IPS-11a (cell line): ENCODE data around the gene TTC23.

ENCODE experiments used
- H3K4me3 ChIP-seq: one replicate; pipeline ENCODE4 v1.5.1; 2013; ENCODE audit warnings: low read depth, low read length, control low read depth

The TTC23 gene, protein sequence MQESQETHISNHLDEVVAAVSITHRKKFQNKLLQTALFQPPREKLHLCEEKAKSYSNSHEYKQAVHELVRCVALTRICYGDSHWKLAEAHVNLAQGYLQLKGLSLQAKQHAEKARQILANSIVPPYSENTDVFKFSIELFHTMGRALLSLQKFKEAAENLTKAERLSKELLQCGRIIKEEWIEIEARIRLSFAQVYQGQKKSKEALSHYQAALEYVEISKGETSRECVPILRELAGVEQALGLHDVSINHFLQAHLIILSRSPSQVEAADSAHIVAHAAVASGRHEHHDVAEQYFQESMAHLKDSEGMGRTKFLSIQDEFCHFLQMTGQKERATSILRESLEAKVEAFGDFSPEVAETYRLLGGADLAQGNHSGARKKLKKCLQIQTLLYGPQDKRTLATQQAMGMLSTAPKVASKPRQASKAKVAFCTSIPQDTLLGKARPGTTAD

DNA sequence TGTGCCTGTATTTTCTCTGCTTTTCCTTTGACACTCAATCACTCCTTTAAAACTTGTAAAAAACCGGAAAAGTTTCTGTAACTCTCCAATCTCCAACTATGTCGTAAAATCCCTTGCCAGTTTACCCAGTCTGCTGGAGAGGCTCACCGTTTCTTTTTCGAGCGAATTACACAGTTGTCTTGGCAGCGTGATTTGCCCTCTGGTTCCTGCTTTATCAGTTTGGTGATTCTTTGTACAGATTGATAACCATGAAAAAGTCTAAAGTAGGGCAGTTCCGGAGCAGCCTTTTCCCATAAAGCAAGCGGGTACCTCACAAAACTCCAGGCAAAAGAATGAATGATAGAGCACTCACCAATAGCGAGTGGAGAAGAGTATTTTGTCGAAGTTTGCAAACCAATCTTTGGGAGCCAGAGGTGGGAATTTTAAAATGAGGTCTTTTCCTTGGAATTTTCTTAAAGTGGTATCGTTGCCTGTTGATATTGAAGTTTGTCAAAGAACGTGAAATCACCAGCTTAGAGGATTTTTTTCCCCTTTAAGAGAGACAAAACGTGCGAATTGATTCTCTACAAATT lies at the start of gene TTC23:
TTC23 (minus strand) TSS at position 312 of the 572 bp plus-strand sequence. CDS start 20,869 bp downstream, outside the sequence.
- H3K4me3 ChIP-seq = peak within 1 kb of the TSS; percentile 85

DNA sequence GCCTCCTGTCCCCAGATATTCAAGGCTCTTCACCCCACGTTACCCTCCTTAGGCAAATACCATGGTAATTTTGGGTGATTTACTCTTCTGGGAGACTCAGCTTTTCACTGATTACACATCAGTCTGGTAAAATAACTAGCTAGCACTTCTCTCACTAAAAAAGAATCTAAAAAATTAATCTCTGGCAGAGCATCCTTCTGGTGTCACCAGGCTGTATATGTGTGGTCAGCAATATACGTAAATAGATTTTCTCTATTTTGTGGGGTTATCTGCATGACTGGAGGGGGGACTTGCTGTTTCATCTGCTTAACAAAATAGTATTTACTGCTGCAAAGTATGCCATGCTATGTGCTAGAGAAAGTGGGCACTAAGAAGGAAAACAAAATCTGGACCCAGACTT lies 47.0 kb upstream of the TTC23 start:
- no peak overlapping the region for H3K4me3 ChIP-seq

DNA sequence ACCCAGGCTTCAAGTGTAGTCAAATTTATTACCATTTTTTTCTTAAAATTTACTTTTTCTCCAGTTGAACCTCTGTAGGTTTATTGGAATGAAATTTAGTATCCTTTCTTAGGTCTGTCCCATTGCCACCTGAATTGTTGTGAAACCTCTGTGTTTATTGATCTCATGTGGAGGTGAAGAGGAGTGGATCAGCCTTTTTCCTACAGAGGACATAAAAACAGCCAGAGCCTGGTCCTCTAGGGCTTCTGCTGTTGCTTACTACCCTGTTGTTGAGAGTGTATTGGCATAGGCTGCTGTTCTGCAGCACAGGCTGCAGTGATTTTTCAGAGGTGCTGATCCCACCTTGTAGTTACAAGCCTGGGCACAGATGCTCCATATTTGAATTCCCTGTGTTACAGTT lies 46.5 kb upstream of the TTC23 start:
- no peak overlapping the region for H3K4me3 ChIP-seq

DNA sequence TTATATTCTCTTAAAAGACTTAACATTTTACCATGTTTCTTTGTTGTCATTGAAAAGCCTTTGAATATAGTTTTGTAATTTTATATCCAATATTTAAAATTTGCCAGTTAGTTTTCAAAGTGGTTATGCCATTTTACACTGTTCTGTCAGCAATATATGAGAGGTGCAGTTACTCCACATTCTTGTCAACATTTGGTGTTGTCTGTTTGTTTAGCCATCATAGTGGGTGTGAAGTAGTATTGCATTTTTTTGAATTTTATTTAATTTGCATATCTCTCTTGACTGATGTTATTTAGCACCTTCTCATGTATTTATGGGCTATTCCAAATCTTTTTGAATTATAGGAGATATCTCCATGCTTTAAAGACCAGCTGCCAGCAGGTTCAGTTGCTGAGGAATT lies 42.3 kb upstream of the TTC23 start:
- no peak overlapping the region for H3K4me3 ChIP-seq

DNA sequence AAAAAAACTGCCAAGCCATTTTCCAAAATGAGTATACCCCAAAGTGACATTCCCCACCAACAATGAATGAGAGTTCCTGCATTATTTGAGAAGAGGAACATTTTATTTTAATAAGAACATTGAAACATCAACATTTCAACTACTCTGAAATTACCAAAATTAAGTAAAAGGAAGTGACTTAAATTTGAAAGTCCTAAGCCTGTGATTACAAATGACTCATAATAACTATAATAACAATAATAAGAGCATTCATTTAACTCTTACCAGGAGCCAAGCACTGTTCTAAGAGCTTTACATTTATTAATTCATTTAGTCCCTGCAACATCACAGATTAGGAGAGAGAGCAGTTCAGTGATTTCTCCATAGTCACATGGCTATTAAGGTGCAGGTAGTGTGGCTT lies 34.3 kb upstream of the TTC23 start:
- H3K4me3 ChIP-seq = no peak overlapping the region

DNA sequence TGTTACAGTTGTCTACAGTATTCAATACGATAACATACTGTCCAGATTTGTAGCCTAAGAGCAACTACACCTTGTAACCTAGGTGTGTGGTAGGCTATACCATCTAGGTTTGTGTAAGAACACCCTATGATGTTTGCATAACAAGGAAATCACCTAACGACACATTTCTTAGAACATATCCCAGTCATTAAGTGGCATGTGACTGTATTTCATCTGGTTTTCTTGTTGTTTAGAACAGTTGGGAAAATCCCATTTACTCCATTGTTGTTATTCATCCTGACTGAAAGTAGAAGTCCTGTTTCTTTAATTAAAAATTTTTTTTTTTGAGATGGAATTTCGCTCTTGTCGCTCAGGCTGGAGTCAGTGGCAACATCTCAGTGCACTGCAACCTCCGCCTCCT lies 33.2 kb upstream of the TTC23 start:
- no peak overlapping the region for H3K4me3 ChIP-seq

DNA sequence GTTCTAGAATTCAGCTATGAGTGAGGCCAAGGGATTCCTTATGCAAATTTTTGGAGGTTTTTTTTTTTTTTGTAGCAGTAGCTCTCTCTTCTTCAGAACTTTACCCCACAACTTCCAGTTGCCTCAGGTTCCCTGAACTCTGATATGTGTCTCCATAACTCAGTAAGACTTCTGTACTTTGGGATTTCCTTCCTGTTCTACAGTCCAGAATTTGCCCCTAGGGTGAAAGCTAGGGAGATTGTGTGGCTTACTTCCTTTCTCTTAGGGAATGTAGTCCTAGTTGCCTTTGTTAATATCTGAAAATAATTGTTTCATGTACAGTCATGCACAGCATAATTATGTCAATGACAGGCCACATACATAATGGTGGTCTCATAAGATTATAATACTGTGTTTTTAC lies 32.7 kb upstream of the TTC23 start:
- H3K4me3 ChIP-seq = no peak overlapping the region

DNA sequence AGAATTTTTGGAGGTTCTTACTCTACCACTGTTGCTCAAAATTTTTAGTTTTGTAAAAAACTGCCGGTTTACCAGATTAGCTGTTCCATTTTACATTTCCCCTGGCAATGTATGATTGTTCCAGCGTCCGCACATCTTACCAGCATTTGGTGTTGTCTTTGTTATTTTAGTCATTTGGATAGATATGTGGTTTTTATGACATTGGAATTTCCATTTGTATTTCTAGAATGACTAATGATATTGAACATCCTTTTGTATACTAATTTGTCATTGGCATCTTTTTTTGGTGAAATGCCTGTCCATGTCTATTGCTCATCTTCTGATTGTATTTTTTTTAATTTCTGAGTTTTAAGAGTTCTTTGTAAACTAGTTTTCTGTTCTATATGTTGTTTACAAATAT lies 30.4 kb upstream of the TTC23 start:
- no peak overlapping the region for H3K4me3 ChIP-seq

DNA sequence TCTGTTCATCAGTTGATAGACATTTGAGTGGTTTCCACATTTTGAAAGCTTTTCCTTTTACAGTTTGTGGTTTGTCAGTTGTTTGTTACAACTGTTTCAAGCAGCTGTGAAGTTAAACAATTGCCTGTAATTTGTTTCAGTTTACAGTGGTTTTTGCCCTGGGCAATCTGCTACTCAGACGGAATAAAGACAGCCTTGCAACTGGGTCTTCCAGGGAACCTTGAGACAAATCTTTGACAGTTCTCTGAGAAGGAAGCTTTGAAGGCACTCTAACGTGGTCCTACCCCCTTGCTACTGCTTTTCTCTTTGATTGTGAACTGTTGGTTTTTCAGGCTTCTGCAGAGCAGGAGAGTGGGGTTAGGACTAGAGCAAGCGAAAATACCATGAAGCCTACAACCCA lies 29.9 kb upstream of the TTC23 start:
- no peak overlapping the region for H3K4me3 ChIP-seq

DNA sequence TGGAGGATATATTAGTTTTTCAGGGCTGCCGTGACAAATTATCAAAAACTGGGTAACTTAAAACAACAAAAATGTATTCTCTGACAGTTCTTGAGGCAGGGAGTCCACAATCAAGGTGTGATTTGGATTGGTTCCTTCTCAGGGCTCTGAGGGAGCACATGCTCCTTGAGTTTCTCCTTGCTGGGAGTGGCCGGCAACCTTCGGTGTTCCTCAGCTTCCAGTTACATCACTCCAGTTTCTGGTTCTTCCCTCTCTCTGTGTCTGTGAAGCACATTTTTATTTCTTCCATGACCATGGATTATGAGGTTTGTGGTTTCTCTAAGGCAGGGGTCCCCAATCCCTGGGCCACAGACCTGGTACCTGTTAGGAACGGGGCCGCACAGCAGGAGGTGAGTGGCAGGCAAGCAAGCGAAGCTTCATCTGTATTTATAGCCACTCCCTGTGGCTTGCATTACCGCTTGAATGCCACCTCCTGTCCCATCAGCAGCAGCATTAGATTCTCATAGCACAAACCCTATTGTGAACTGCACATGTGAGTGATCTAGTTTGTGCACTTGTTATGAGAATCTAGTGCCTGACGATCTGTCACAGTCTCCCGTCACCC lies 26.2 kb upstream of the TTC23 start:
- H3K4me3 ChIP-seq = no peak overlapping the region

DNA sequence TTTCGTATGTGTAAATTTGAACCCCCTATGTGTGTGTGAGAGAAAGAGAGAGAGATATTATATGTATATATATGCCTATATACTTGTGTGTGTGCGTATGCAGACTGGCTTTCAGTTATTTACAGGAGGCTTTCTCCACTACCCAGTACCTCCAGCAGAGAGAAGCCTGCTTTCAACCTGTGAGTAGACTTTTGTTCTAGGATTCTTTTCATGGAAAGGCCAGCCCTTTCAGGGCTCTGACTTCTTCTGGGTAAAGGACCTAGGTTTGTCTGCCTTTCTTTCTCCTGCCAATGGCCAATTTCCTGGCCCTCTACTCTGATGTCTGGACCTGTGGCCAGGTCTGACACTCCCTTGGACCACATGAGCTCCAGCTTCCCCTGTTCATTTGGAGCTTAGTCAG lies 25.7 kb upstream of the TTC23 start:
- no peak overlapping the region for H3K4me3 ChIP-seq

DNA sequence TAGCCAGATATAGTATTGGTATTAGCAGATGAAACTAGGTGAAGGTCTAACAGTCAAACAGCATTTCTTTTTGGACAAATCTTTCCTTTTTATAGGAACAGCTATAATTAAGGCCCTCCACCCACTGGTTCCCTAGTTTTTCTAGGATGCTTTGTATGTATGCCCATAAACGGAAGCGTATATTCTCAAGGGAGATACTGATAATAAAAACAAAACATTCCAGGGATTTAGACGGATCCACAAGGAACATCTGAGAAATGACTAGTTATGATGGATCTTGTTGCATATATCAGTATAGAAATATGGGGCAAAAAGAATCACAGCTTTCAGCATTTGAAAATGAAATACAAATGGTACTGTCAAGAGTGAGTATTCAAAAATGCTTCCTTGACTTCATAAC lies 24.4 kb upstream of the TTC23 start:
- no peak overlapping the region for H3K4me3 ChIP-seq

DNA sequence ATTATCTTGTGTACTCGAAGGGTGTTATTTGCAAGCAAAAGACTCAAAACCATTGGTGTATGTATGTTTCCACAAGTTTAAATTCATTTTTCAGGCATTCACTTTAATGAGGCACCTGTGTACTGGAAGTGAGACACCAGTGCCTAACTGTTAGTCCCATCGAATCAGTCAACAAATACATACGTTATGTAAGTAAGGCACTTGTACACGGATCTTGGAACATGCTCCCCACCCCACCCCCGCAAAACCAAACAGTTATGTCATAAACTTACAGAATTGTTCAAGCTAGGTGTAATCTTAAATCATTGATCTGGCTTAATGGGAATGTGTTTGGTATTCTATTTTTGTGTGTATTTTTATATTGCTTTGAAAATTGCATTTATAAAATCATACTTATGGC lies 19.1 kb upstream of the TTC23 start:
- no peak overlapping the region for H3K4me3 ChIP-seq

DNA sequence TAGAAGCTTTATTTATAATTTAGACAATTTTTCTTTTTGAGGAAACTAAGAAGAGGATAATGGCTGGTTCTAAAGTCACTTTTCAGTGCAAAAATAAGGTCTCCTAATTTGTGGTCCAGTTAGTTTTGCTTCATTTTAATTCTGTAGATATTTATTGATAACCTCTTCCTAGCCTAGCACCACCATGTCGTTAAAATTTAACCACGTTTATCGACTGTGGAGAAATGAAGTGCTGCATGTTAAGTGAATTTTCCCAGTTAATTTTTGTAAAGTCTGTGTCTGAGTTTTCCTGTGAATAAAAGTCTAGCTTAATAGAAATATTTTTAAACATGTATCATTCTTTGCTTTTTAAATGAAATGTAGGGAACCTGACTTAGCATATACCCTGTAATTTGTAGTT lies 18.6 kb upstream of the TTC23 start:
- no peak overlapping the region for H3K4me3 ChIP-seq

DNA sequence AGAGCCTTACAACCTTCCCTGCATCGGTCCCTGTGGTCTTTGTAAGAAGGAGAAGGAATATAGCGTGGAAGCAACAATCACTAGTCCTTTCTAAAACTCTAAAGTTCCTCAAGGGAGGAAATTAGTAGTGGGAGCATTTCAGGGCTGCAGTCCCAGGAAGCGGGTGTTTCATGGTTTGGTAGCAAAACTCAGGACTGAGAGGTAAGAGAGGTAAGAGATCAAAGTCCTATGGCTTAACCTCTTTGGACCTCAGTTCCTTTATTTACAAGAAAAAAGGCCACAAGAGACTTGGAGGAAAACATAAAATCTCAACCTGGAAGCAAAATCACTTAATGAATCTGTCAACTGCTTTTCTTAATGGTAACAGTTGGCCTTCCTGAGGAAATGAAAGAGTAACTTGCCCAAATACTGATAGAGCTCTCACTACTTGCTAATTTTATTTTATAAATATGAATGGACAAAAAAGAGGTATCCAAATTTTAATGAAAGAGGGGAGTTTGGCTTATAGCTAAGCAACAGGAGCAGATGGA lies 16.2 kb upstream of the TTC23 start:
- H3K4me3 ChIP-seq = no peak overlapping the region

DNA sequence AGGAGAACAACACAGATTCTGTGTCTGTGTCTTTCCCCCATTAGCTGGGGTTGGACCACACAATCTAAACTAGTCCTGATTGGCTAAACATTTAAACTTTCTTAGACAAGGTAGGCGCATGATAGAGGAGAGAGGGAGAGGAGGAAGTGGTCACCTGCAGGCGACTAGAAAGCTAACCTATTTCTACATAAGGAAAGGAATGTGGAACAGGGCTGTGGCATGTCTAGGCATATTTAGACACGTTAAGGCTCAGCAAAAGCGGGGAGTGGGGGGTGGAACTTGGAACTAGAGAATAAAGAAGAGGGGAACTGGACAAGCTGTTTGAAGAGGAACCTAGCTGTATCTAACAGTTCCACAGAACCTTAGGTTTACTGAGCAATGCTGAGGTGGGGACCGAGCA lies 14.7 kb upstream of the TTC23 start:
- no peak overlapping the region for H3K4me3 ChIP-seq

DNA sequence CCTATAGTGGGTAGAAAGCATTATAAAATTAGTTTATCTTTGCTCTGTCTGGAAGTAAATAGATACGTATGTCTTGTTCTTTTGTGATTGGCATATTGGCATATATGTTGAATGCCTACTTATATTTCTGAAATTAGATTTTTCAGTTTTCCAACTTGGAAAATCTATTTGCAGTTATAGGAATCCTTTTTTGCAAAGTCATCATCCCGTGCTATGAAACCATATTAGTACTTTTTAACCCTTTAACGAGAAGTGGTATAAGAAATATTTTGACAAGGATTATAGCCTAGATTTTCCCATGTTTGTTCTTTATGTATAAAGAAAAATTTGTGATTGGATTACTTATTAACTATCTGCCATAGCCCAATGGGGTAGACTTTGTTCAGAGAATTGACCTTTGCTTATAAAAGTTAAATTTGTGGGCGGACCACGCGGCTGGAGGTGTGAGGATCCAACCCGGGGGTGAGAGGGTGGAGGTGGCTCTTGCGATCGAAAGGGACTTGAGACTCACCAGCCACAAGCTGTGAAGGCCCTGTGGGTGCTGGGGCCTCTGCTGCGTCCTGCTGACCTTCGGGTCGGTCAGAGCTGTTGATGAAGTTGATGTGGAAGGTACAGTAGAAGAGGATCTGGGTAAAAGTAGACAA lies 7.8 kb upstream of the TTC23 start:
- no peak overlapping the region for H3K4me3 ChIP-seq

DNA sequence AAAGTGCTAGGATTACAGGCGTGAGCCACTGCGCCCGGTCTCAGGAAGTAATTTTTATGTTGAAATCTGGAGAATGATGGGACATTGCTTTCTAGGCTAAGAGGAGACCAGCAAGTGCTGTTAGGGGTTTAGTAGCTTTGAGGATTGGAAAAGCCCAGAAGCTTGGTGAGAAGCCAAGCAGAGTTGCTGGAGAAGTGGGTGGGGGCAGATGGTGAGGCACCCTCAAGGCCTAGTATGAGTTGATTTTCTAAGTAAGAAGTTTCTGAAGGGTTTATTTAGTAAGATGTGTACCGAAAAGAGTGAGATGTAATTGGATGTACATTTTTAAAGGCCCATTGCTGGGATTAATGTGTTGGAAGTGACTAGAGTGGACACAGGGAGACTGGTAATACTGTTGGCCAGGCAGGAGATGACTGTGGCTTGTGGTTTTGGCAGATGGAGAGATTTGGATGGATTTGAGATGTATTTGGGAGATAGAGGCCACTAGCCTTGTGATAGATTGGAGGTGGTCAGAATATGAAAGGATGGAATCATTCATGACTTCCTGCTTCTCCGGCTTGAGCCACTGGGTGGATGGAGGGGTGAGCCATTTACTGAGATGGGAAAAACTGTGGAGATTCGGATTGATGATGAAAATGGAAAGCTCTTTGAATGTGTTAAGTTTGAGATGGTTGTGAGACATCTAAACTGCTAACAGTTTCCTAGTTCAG lies 4.2 kb upstream of the TTC23 start:
- no peak overlapping the region for H3K4me3 ChIP-seq

DNA sequence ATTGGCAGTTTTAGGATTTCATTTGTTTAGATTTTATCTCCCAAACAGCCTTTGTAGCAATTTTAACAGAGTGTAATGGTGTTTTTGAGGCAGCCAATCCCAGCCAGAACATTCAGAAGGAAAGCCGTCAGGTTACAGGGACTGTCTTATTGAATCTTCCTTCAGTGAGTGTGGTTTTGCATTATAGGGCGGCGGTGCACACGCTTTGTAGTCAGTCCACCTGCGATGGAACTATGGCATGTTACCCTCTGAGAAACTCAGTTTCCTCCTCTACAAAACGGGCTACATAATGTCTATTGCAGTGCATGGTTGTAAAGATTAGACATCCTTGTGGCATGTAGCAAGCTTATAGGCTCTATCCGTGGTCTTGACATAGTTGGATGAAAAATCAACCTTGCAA lies 2.9 kb upstream of the TTC23 start:
- H3K4me3 ChIP-seq = no peak overlapping the region

DNA sequence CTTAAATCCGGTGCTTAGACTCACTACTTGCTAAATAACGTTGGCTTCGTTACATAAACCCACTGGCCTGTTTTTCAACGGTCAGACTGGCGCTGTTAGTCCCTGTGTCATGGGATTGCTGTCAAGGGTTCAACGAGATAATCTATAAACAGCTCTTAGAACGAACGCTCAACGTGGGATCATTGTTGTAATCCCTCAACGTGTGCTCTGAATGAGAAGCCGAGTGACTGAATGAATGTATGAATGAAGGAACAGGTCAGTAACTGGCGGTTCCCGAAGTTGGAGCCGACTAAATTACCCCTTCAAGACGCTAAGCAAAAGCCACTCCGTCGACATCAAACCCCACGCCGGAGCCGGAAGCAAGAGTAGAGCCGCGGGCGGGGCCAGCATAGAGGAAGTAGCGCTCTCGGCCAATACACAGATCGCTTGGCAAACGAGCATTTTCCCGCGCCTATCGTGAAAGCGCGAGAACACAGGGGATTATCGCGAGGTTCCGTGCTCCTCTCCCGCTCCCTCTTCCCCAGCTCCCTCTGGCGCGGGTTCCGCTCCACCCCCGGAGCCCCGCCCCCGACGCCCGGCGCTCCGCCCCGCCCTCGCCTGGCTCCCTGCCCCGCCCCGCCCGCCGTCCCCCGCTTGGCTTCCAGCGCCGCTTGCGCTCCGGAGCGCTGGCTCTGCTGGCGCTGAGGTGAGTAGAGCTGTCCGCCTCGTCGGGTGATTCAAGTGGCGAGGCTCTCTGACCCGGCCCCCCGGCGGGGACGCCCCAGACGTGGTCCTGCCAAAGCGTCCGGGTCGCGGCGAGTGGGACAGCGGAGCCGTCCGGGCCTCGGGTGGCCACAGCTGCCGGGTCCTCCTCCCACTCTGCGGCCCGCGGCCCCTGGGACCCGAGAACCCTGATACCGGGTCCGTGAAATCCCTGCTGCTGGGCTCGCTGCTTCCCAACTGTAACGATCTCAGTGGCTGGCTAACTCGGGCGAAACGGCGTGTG lies 1.8 kb upstream of the TTC23 start, which contains the start of gene LRRC28:
LRRC28 (plus strand) TSS at position 625 of the 985 bp plus-strand sequence. CDS start 4,477 bp downstream, outside the sequence.
- H3K4me3 ChIP-seq = peak within 1 kb of the TSS; percentile 85
